ENCODE results near the gene IGLL5. TPM values are rescaled to one million over a fixed set of nuclear protein-coding genes. Genes with fewer than 3 reads are reported as not detected.

The IGLL5 gene
- total and polyA plus RNA-seq, 2 donors (not counting 1 experiment from before 2014, with no cell fraction given) = not detected

DNA sequence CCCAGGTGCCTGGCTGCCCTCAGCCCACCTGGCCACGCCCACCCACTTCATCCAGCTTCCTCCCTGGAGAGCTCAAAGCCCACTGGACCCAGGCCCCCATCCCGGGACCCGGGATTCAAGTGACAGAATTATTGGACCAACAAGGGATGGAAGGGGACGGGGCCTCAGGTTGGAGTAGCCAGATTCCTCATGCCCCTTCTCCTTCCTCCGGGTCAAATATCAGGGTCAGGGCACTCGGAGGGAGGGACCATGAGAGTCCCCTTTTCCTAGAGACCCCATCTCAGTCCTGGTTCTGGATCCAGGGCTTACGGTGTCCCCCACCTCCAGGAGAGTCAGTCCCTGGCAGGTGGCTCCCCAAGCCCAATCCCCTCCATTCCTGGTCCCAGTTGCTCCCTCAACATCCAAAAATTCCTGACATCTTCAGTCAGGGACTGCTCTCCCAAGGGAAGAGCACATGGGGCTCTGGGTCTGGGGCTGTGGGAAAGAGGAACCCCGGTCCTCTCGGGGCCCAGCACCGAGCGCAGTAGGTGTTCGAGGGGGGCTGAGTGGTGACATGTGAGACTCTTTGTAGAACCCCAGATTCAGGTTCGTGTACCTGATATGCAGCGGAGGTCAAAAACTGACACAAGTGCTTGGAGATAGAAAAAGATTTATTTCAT is 37.7 kb downstream of the IGLL5 start:
- H3K4me1 ChIP-seq (ENCODE audit: control insufficient read depth, extremely low read depth, insufficient read depth, low read length) = no peaks in the 10 kb centered on the region
- TF ChIP-seq, protein P1, sequence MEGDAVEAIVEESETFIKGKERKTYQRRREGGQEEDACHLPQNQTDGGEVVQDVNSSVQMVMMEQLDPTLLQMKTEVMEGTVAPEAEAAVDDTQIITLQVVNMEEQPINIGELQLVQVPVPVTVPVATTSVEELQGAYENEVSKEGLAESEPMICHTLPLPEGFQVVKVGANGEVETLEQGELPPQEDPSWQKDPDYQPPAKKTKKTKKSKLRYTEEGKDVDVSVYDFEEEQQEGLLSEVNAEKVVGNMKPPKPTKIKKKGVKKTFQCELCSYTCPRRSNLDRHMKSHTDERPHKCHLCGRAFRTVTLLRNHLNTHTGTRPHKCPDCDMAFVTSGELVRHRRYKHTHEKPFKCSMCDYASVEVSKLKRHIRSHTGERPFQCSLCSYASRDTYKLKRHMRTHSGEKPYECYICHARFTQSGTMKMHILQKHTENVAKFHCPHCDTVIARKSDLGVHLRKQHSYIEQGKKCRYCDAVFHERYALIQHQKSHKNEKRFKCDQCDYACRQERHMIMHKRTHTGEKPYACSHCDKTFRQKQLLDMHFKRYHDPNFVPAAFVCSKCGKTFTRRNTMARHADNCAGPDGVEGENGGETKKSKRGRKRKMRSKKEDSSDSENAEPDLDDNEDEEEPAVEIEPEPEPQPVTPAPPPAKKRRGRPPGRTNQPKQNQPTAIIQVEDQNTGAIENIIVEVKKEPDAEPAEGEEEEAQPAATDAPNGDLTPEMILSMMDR (conservative IDR thresholded peaks at IDR 0.05 in 1 of 2, IDR thresholded peaks at IDR 0.05 in 1 of 2; ENCODE audit: low read depth in 1 of 2, low read length in 2 of 2) = no peak
- TF ChIP-seq EZH2 (IDR thresholded peaks at IDR 0.05; ENCODE audit: low read length, missing control alignments) = no peak
- no peaks in the 10 kb centered on the region for H3K27me3 ChIP-seq (ENCODE audit: control insufficient read depth, insufficient read depth, low read length)
- DNase-seq (ENCODE audit: low read depth in 2 of 2) = no peak
- no peaks in the 10 kb centered on the region for H4K20me1 ChIP-seq (ENCODE audit: control insufficient read depth, extremely low read depth, insufficient read depth, low read length)
- no peak overlapping the region for H3K4me2 ChIP-seq (ENCODE audit: extremely low read depth, insufficient read depth, low read length)
- no peaks in the 10 kb centered on the region for H3K79me2 ChIP-seq (ENCODE audit: control insufficient read depth, insufficient read depth, low read length)
- H3K4me3 ChIP-seq (replicated peaks in 1 of 4; ENCODE audit: control extremely low read depth in 1 of 4, insufficient read depth in 1 of 4, low read depth in 3 of 4, low read length in 4 of 4) = no peak overlapping the region
- no peaks in the 10 kb centered on the region for H3K9me3 ChIP-seq (ENCODE audit: control insufficient read depth, insufficient read depth, low read depth, low read length)
- no peak overlapping the region for H2AFZ ChIP-seq (ENCODE audit: low read length)
- H3K27ac ChIP-seq (ENCODE audit: insufficient read depth, low read length) = no peak overlapping the region
- no peak overlapping the region for H3K9ac ChIP-seq (ENCODE audit: insufficient read depth, low read length)
- no peaks in the 10 kb centered on the region for H3K36me3 ChIP-seq (ENCODE audit: control insufficient read depth, insufficient read depth, low read length)

DNA sequence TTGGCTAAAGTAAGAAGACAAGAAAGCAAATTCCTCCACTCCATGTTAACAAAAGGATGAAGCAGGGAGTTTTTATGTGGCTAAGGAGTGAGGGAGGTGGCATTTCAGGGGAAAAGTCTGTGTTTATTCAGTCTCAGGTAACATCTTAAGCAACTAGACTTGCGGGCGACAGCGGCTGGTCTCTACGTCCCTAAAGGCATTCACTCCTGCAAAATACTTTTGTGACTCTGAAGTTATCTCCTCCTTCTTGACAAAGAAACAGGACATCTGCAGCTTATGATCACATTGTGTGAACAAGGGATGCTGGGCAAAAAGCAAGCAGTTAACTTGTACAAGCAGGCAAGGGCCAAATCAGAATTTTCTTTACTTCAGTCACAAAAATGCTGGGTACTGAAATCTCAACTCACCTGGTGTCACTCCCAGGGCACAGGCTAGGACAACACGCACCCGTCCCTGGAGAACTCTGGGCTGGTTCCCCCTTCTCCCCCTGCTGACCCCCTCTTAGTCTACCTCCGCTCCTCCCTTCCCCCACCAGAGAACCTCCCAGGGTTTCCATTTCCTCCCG is 38.3 kb downstream of the IGLL5 start:
- Histone ChIP-seq H3K27ac (ENCODE audit: insufficient read depth, low read length) (no peak overlapping the region), H3K9ac (ENCODE audit: insufficient read depth, low read length) (no peak overlapping the region), H3K9me3 (ENCODE audit: control insufficient read depth, insufficient read depth, low read depth, low read length) (no peaks in the 10 kb centered on the region), H2AFZ (ENCODE audit: low read length) (no peak overlapping the region), H3K4me3 (replicated peaks in 1 of 4; ENCODE audit: control extremely low read depth in 1 of 4, insufficient read depth in 1 of 4, low read depth in 3 of 4, low read length in 4 of 4) (no peak overlapping the region), H4K20me1 (ENCODE audit: control insufficient read depth, extremely low read depth, insufficient read depth, low read length) (no peaks in the 10 kb centered on the region), H3K36me3 (ENCODE audit: control insufficient read depth, insufficient read depth, low read length) (no peaks in the 10 kb centered on the region), H3K79me2 (ENCODE audit: control insufficient read depth, insufficient read depth, low read length) (no peaks in the 10 kb centered on the region), H3K27me3 (ENCODE audit: control insufficient read depth, insufficient read depth, low read length) (no peaks in the 10 kb centered on the region), H3K4me2 (ENCODE audit: extremely low read depth, insufficient read depth, low read length) (no peak overlapping the region), H3K4me1 (ENCODE audit: control insufficient read depth, extremely low read depth, insufficient read depth, low read length) (no peaks in the 10 kb centered on the region)
- TF ChIP-seq, protein P1 (conservative IDR thresholded peaks at IDR 0.05 in 1 of 2, IDR thresholded peaks at IDR 0.05 in 1 of 2; ENCODE audit: low read depth in 1 of 2, low read length in 2 of 2) = no peak
- no peak for TF ChIP-seq EZH2 (IDR thresholded peaks at IDR 0.05; ENCODE audit: low read length, missing control alignments)
- DNase-seq (ENCODE audit: low read depth in 2 of 2) = no peak

DNA sequence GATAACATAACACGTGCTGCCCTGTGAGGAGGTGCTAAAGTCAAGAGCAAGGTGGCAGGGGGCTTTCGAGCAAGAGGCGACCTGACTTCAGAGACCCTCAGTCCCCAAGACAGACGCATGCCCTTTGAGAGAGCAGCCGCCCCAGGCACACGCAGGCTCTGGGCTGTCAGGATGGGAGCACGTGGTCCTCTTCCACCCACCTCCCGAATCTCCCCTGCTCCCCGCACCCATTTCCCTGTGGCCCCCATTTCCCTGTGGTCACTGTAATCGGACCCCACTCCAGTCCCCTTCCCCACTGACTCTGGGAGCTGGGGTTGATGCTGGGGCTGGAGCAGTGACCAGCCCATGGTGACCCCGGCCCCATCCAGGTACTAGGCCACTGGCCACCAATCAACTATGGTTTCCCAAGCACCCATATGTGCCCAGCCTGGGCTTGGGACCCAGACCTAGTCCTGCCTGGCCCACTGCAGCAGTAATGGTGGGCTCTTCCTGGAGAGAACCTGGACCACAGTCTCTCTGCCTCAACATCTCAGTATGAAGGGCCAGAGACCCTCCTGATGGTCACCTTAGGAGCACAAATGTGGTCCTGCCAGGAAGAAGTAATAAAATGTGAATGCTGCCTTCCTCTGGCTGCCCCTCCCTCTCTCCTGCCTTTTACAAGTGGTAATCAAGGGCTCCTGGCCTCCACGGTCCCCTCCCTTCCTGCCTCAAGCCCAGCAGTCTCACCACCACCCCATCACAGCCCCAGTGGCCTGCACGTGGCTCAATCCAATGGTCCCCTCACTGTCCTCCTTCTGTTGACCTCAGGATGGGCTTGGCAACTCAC is 39.0 kb downstream of the IGLL5 start:
- Histone ChIP-seq H3K27me3 (ENCODE audit: control insufficient read depth, insufficient read depth, low read length) (no peaks in the 10 kb centered on the region), H2AFZ (ENCODE audit: low read length) (no peak overlapping the region), H4K20me1 (ENCODE audit: control insufficient read depth, extremely low read depth, insufficient read depth, low read length) (no peaks in the 10 kb centered on the region), H3K4me1 (ENCODE audit: control insufficient read depth, extremely low read depth, insufficient read depth, low read length) (no peaks in the 10 kb centered on the region), H3K4me3 (replicated peaks in 1 of 4; ENCODE audit: control extremely low read depth in 1 of 4, insufficient read depth in 1 of 4, low read depth in 3 of 4, low read length in 4 of 4) (no peak overlapping the region), H3K36me3 (ENCODE audit: control insufficient read depth, insufficient read depth, low read length) (no peaks in the 10 kb centered on the region), H3K9ac (ENCODE audit: insufficient read depth, low read length) (no peak overlapping the region), H3K27ac (ENCODE audit: insufficient read depth, low read length) (no peak overlapping the region), H3K4me2 (ENCODE audit: extremely low read depth, insufficient read depth, low read length) (no peak overlapping the region), H3K9me3 (ENCODE audit: control insufficient read depth, insufficient read depth, low read depth, low read length) (no peaks in the 10 kb centered on the region), H3K79me2 (ENCODE audit: control insufficient read depth, insufficient read depth, low read length) (no peaks in the 10 kb centered on the region)
- no peak for TF ChIP-seq EZH2 (IDR thresholded peaks at IDR 0.05; ENCODE audit: low read length, missing control alignments)
- TF ChIP-seq, protein P1 (conservative IDR thresholded peaks at IDR 0.05 in 1 of 2, IDR thresholded peaks at IDR 0.05 in 1 of 2; ENCODE audit: low read depth in 1 of 2, low read length in 2 of 2) = no peak
- no peak for DNase-seq (ENCODE audit: low read depth in 2 of 2)

Measured in fibroblast of lung (primary cell).